ENCODE measurements around the gene RBM14. TPM values are rescaled to one million over a fixed set of nuclear protein-coding genes. Genes with fewer than 3 reads are reported as not detected.
A peak's percentile ranks its signal among the peaks of the same experiment; 100 is the strongest.

The RBM14 gene
- total RNA-seq = 10 to 100 TPM; 67.8 to 96.3 TPM
- 10 to 100 TPM; 34.1 to 38.0 TPM for polyA plus RNA-seq
- long read RNA-seq, donor 1, transcript RBM14-201 (3 exons, 2,828 nt) = major isoform, 7 of 37 reads
- long read RNA-seq, donor 1, partial matches to known transcripts = 29 of 37 reads
- long read RNA-seq, donor 1, other reads (novel, unspliced or antisense) = 0 of 37 reads
- long read RNA-seq, donor 2, partial matches to known transcripts = 27 of 29 reads
- long read RNA-seq, donor 2, other reads (novel, unspliced or antisense) = 0 of 29 reads
- long read RNA-seq, donor 3, partial matches to known transcripts = 5 of 9 reads
- long read RNA-seq, donor 3, other reads (novel, unspliced or antisense) = 0 of 9 reads
- long read RNA-seq, donor 4, partial matches to known transcripts = 23 of 23 reads
- long read RNA-seq, donor 4, other reads (novel, unspliced or antisense) = 0 of 23 reads
- long read RNA-seq, donor 5, transcript RBM14-201 (3 exons, 2,828 nt) = major isoform, 11 of 45 reads
- long read RNA-seq, donor 5, partial matches to known transcripts = 33 of 45 reads
- long read RNA-seq, donor 5, other reads (novel, unspliced or antisense) = 0 of 45 reads

DNA sequence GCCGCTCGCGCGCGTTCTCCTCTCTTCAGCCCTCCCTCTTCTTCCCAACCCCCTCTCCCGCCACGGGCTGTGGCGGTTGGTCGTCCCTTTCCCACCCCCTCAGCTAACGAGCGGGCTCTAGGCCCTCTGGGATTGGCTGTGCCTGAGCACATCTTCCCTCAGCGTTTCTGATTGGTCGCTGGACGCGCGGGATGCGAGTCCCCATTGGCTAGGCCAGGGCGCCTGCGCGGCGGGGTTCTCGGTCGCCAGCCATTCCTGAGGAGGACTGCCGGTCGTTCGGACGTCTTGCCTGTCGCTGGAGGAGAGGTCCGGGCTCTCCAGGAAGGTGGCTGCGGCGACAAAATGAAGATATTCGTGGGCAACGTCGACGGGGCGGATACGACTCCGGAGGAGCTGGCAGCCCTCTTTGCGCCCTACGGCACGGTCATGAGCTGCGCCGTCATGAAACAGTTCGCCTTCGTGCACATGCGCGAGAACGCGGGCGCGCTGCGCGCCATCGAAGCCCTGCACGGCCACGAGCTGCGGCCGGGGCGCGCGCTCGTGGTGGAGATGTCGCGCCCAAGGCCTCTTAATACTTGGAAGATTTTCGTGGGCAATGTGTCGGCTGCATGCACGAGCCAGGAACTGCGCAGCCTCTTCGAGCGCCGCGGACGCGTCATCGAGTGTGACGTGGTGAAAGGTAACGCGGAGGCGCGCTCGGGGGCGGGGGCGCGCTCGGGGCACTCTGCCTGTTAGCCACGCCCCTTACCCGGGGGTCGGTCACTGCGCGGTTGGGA, at the start of gene RBM14:
RBM14 (plus strand) TSS at position 252 of the 776 bp plus-strand sequence; CDS start at position 343, 91 bp downstream.
- H3K4me1 ChIP-seq (ENCODE audit: control insufficient read depth in 5 of 5, insufficient read depth in 5 of 5, low read length in 5 of 5) = peaks cover 0 to 24% (median 12%) of the 10 kb centered on the region in 5 donors
- H3K27me3 ChIP-seq (ENCODE audit: control insufficient read depth in 3 of 3, insufficient read depth in 3 of 3, low read length in 2 of 3) = no peaks in the 10 kb centered on the region
- ATAC-seq (ENCODE audit: insufficient read depth, low FRiP score) (peak; percentile 95), DNase-seq (peak; percentile 100)
- WGBS, 2 donors = 0% methylated on average over 88 to 90 of the region's 90 CpGs
- no peaks in the 10 kb centered on the region for H3K9me3 ChIP-seq (ENCODE audit: control insufficient read depth in 4 of 4, insufficient read depth in 3 of 4, low read length in 3 of 4)
- H3K27ac ChIP-seq (ENCODE audit: low read depth in 1 of 2, low read length in 1 of 2) = peak within 1 kb of the TSS; percentile 97 to 98
- H3K36me3 ChIP-seq (ENCODE audit: control insufficient read depth in 4 of 4, insufficient read depth in 4 of 4, low read length in 4 of 4) = peaks cover 0 to 12% (median 5%) of the 10 kb centered on the region in 4 donors
- H3K9ac ChIP-seq (ENCODE audit: insufficient read depth in 1 of 2, low read length in 2 of 2) = peak within 1 kb of the TSS; percentile 93 to 98
- H3K4me3 ChIP-seq = peak within 1 kb of the TSS; percentile 86
- no peak for TF ChIP-seq CTCF (IDR thresholded peaks at IDR 0.05; ENCODE audit: control extremely low read depth, extremely low read depth)

- Histone ChIP-seq H3K4me3 (no peak overlapping the region), H3K9me3 (ENCODE audit: control insufficient read depth in 4 of 4, insufficient read depth in 3 of 4, low read length in 3 of 4) (no peaks in the 10 kb centered on the region), H3K4me1 (ENCODE audit: control insufficient read depth in 5 of 5, insufficient read depth in 5 of 5, low read length in 5 of 5) (peaks cover 0 to 10% (median 0%) of the 10 kb centered on the region in 5 donors), H3K36me3 (ENCODE audit: control insufficient read depth in 4 of 4, insufficient read depth in 4 of 4, low read length in 4 of 4) (peaks cover 0 to 2% (median 0%) of the 10 kb centered on the region in 4 donors), H3K27ac (ENCODE audit: low read depth in 1 of 2, low read length in 1 of 2) (no peak overlapping the region), H3K27me3 (ENCODE audit: control insufficient read depth in 3 of 3, insufficient read depth in 3 of 3, low read length in 2 of 3) (no peaks in the 10 kb centered on the region), H3K9ac (ENCODE audit: insufficient read depth in 1 of 2, low read length in 2 of 2) (no peak overlapping the region)
- ATAC-seq (ENCODE audit: insufficient read depth, low FRiP score) (no peak), DNase-seq (no peak)
- TF ChIP-seq CTCF (IDR thresholded peaks at IDR 0.05; ENCODE audit: control extremely low read depth, extremely low read depth) = no peak
- 61 to 69% methylated on average over 14 to 15 of the region's 15 CpGs for WGBS, 2 donors
Measured at GRCh38 chr11:66567787-66568123, 48.7 kb upstream of the RBM14 start.

DNA sequence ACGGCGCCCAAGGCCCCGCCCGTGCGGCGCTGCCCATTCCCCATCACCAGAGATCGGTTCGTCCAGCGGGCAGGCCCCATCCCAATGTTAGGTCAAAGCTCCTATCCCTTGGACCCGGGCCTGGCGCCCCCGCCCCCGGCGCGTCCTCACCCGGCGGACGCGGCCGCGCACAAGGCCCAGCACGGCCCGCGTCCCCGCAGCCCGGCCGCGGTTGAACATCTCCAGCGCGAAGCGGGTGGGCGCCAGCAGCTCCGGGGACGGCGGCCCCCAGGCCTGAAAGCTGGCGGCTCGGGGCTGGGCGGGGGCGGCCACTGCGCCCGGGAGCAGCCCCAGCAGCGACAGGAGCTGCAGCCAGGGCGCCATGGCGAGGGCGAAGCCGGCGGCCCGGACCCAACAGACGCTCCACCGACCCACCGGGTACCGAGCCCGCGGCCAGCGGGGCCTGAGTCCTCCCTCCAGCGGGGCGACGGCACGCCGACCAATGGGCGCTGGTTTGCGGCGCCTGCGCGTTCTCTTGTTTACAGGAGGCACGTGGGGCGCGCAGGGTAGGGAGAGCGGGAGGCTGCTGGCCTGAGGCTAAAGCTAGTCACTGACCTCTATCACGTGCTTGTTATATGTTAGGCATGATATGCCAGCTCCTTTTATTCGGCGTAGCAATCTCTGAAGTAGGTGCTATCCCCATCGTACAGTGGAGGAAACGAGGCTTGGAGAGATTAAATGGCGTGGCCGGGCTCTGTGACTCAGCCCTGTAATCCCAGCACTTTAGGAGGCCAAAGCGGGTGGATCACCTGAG, 48.1 kb upstream of the RBM14 start, which contains the start of gene CTSF:
CTSF (minus strand) TSS at position 483 of the 793 bp plus-strand sequence; CDS start at position 363, 120 bp downstream.
- peak; percentile 70 to 82 (median 79) for DNase-seq
- H3K27me3 ChIP-seq (ENCODE audit: control insufficient read depth in 3 of 3, insufficient read depth in 3 of 3, low read length in 2 of 3) = no peaks in the 10 kb centered on the region
- WGBS, 2 donors = 4 to 5% methylated on average over 69 to 77 of the region's 77 CpGs

More for the DNA sequence above, 48.1 kb upstream of the RBM14 start, which contains the start of gene CTSF:
- Histone ChIP-seq H3K9ac (ENCODE audit: insufficient read depth in 1 of 2, low read length in 2 of 2) (no peak within 1 kb of the TSS), H3K36me3 (ENCODE audit: control insufficient read depth in 4 of 4, insufficient read depth in 4 of 4, low read length in 4 of 4) (peaks cover 0 to 2% (median 0%) of the 10 kb centered on the region in 4 donors), H3K4me1 (ENCODE audit: control insufficient read depth in 5 of 5, insufficient read depth in 5 of 5, low read length in 5 of 5) (peaks cover 0 to 10% (median 0%) of the 10 kb centered on the region in 5 donors), H3K27ac (ENCODE audit: low read depth in 1 of 2, low read length in 1 of 2) (peak within 1 kb of the TSS in 1 of 2 donors; percentile 24), H3K9me3 (ENCODE audit: control insufficient read depth in 4 of 4, insufficient read depth in 3 of 4, low read length in 3 of 4) (no peaks in the 10 kb centered on the region), H3K4me3 (peak within 1 kb of the TSS; percentile 56)
- TF ChIP-seq CTCF (IDR thresholded peaks at IDR 0.05; ENCODE audit: control extremely low read depth, extremely low read depth) = no peak
- peak; percentile 81 for ATAC-seq (ENCODE audit: insufficient read depth, low FRiP score)

Data from lung (tissue), 16 donors.